ENCODE measurements around the gene ADARB2. TPM values are rescaled to one million over a fixed set of nuclear protein-coding genes. Genes with fewer than 3 reads are reported as not detected.

The ADARB2 gene
- total RNA-seq, 1 donor from 2014 or later = 0.37 TPM

DNA sequence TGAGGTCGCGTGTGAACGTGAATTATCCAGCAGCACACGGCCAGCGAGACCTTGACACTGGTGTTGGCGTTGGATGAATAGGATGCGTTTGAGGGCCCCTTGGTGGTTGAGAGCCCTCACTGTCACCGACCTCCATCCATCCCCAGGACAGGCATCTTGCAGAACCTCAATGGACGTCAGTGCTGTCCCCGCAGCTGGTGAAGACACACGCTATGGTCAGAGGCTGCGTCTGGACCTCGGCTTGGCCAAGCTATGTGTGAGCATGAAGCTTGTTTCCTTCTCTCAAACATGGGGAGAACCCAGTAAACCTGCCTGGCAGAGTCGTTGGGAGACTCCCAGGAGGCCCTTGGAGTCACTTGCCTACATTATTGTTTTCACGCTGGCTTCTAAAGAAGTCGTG lies 229.2 kb downstream of the ADARB2 start:
- intact Hi-C loops (cut with micrococcal nuclease) = no loop called here

DNA sequence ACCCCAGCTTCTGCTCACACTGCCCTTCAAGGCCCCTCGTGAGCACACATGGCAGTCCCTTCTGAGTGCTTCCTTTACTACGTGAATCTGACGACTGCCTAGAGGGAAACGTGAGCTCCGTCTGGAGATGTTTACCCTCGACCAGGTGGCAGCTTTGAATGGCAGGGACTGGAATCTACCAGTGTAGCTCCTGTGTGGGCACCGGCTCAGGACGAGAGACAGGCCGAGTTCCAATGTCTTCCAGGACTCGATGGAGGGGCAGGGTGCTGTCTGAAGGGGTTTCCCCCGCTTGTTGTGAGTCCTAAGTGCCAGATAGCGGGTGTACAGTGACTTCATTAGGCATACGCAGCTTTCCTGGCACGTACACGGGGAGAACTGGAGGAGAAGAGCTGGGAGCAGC lies 229.9 kb downstream of the ADARB2 start:
- intact Hi-C loops (cut with micrococcal nuclease) = no loop called here

DNA sequence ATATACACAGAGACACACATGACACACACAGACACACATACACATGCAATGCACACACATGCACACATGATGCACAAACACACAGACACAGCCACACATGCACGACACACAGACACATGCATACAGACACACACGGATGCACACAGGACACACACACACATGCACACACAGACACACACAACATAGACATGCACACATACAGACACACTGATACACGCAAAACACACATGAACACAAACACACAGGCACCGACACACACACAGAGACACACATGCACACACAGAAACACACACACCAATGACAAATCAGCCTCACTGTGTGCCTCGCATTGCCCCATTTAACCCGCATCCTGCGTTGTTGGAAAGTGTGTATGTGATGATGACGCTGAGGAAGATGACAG lies 232.4 kb downstream of the ADARB2 start:
- intact Hi-C loops (cut with micrococcal nuclease) = no loop called here

DNA sequence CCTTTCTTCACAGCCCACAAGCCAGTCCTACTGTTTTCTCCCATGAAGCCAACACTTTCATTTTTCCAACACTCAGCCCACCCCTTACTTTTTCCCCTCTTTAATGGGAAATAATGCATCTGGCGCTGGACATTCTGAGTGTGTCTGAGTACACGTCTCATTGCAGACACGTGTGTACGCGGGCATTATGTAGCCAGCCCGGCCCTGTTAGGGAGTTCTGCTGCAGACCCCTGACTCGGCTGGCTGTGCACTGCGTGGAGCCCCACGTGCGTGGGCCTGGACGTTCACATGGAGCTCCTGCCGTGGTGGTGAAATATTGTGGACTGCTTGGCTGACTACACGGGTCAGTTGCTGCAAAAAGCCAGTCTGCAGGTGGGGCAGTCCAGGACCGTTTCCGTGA lies 233.0 kb downstream of the ADARB2 start:
- intact Hi-C loops (cut with micrococcal nuclease) = no loop called here

DNA sequence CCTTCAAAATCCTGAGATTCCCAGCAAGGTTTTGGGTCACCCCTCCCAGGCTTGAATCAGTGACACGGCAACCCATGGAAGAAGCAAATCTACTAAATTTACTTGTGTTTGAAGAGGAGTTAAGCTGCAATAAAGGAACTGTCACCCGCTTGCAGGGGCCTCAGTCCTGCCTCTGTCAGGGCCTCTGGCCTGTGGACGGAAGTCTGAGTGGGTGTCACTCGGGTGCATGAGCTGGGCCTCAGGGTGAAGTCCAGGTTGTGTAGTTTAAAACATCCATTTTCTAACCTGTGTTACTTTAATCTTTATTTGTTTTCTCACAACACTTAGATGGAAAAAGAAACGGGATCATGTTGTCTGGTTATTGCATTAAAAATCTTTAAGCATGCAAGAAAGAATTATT lies 234.9 kb downstream of the ADARB2 start:
- intact Hi-C loops (cut with micrococcal nuclease) = no loop called here

DNA sequence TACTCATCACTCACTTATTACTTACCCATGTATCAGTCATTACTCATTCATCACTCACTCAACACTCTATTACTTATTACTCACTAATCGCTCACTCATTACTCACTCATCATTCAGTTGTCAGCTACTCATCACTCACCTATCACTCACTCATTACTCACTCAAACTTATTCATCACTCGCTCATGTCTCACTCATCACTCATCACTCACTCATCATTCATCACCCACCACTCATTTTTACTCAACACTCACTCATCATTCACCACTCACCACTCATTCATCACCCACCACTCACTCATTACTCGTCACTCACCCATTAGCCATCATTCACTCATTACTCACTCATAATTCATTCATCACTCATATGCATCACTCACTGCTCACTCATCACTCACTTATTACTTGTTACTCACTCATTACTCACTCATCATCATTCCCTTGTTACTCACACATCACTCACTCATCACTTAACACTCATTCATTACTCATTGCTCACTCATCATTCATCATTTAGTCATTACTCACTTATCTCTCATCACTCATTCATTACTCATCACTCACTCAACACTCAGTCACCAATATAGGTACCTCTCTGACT lies 237.9 kb downstream of the ADARB2 start:
- intact Hi-C loops (cut with micrococcal nuclease) = no loop called here

DNA sequence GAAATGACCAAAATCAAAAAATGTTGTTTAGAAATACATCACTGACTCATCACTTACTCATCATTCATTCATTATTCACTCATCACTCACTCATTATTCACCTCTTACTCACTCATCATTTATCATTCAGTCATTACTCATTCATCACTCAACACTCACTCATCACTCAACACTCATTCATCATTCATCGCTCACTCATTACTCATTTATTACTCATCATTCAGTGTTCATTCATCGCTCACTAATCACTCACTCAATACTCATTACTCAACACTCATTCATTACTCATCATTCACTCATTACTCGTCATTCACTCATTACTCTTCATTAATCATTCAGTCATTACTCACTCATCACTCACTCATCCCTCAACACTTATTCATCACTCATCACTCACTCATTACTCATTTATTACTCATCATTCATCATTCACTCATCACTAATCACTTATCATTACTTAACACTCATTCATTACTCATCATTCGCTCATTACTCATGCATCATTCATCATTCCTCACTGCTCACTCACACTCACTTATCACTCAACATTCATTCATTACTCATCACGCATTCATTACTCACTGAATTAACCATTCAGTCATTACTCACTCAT lies 238.5 kb downstream of the ADARB2 start:
- intact Hi-C loops (cut with micrococcal nuclease) = no loop called here

DNA sequence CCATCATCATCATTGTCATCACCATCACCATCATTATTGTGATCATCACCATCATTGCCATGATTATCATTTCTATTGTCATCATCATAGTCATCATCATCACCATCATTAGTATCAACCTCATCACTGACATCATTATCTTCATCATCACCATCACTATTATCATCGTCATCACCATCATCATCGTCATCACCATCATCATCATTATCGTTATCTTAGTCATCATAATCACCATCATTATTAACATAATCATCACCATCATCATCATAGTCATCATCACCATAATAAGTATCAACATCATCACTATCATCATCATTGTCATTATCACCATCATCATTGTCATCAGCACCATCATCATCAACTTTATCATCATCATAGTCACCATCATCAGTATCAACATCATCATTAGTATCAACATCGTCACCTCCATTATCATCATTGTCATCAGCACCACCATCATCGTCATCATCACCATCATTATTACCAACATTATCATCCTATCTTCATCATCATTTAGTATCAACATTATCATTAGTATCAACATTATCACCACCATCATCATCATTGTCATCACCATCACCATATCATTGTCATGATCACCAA lies 241.3 kb downstream of the ADARB2 start:
- intact Hi-C loops (cut with micrococcal nuclease) = no loop called here

DNA sequence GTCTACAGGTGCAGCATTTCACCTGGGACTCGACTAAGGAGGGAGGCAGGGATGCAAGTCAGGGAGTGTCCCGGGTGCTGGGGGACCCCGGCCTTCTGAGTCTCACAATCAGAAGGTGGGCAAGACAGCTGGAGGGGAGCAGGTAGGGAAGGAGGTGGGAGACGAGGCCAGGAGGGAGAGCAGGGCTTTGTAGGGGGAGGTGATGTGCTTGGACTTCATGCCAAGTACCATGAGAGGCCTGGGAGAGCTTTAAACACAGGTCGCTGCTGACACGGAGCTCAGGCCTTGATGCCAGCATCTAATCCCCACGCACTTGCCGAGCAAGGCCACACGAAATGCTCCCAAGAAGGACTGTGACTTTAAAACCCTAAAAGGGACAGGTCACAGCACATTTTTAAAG lies 244.7 kb downstream of the ADARB2 start:
- intact Hi-C loops (cut with micrococcal nuclease) = no loop called here

DNA sequence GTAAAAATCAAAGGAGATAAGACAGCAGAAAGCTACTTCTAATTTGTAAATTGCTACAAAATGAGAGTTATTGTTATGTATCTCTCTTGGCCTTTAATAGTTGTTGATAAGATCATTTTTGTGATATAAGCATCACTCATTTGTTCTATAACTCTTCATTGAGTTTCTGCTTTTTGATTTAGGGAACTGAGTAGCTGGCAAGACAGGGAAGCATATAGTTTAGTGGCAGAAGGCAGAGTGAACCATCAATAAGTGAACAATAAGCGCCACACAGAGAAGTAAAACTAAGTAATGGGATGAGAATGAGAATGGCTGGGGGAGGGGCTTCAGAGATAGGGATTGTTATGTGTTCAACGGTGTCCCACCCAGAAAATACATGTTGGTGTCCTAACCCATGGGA lies 245.4 kb downstream of the ADARB2 start:
- intact Hi-C loops (cut with micrococcal nuclease) = no loop called here

DNA sequence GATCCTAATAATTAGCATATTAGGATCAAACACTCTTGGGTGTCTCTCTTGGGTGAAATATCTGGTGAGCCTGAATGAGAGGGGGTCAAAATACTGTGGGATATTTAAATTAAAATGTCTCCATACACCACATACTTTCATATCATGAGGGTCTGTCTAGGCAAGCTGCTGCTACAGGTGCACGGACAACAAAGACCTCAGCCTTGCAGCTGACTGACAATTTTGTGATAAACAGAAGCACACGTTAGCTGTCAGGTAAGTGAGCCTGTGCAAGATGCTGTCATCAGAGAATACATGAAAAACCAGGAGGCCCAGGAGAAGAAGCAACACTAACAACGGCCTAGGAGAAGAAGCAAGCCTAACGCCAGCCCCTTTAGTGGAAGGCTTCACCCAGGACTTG lies 247.5 kb downstream of the ADARB2 start:
- intact Hi-C loops (cut with micrococcal nuclease) = no loop called here

DNA sequence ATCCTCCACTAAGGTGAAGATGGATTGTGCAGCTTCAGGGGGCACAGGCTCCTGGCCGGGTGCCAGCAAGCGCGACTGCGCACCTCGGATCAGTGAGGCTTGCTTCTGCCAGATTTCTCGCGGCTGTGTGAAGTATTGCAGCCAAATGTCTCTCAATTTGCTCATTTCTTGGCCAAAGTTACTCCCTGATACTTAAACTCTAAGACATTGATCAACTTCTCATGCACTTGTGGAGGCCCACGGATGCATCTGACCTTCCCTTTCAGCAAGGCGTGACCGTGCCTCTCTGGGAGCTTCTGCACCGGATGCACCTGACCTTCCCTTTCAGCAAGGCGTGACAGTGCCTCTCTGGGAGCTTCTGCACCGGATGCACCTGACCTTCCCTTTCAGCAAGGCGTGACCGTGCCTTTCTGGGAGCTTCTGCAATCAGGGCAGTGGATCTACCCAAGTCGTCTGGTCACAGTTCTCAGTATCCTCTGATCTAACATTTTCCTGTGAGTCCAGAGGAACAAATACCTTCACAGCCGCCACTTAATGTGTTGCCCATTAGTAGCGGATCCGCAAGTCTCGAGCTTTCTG lies 248.3 kb downstream of the ADARB2 start:
- intact Hi-C loops (cut with micrococcal nuclease) = no loop called here

DNA sequence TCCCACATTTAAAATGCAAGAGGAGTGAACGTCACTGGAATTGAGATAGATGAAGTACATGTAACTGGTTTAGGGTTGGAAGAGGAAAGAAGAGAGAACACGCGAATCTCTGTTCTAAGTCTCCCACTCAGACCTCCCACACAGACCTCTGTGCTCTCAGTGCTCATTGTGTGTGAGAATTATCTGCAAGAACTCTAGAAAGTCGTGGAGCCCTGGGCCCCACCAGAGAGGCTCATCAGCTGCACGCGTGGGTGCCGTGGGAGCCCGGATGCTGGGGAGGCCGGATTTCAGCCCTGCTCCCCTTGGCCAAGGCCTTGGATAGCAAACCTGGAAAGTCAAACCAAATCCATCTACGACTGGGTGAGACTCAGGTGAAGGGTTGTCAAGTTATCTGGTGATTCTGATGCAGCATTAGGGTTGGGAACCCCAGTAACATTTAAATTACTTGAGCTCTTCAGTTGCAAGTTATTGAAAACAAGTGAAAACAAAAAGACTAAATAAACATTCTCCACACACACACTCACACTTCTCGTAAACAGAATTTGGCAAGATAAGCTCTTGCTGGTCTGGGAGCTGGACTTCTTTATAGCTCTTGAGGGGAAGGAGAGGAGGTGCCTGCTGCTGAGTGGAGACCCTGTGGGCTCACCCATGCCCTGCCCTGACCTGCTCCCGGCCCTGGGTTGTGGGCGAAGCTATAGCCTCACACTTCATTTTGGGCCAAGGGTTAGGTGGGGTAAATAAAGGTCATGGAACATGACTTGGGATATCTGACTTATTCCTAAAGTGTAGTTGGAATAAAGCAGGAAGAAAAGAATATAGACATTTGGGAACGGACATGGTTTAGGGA lies 250.3 kb downstream of the ADARB2 start:
- intact Hi-C loops (cut with micrococcal nuclease) = no loop called here

DNA sequence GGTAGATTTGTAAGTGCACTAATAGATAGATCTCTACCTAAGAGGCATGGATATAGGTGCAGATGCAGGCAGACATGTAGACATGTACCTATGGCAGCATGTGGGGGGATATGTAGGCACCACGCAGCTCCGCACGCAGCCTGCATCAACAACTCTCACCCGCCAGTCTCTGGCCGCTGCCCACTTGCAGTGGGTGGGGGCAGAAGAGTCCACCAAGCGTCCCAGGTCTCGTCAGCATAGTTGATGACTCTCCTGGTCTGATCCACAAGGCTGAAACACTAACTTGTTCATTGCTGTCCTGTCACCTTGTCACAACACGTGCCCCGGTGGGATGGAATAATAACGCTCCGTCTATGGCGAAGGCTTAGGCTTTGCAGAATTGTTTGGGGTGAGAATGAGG lies 252.0 kb downstream of the ADARB2 start:
- intact Hi-C loops (cut with micrococcal nuclease) = no loop called here

DNA sequence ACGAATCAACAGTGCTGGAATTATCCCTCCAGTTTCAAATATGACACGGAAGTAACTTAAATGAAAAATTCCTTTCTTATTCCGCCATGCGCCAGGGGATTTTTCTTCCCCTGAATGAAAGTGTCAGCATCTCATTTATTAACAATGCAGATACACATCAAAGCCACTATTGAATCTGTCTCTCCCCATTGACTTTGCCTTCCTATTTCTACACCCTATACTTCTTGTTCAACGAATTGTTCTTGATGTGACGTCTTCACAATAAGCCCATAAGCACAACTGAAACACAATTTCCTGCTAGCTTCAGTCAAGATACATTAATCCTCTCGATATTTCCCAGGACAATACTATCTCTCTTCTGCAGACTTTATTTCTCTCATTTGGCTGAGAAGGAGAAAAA lies 253.5 kb downstream of the ADARB2 start:
- intact Hi-C loops (cut with micrococcal nuclease) = no loop called here

DNA sequence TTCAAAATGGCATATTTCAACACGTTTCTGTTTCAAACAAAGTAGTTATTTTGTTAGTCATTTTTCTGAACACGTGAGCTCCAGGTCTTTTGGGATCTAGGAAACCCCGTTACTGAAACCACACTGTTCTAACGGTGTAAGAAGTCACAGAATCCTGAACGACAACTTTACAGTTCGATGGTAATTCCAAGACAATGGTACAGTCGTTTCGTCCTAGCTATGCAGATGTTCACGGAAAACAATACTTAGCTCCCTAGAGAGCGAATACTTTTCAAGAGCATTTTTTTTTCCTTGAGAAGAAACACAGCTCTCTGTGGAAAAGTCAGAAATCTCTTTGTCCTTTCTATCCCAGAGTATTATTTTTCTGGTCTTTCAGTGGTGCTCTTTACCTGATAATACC lies 254.1 kb downstream of the ADARB2 start:
- intact Hi-C loops (cut with micrococcal nuclease) = no loop called here

DNA sequence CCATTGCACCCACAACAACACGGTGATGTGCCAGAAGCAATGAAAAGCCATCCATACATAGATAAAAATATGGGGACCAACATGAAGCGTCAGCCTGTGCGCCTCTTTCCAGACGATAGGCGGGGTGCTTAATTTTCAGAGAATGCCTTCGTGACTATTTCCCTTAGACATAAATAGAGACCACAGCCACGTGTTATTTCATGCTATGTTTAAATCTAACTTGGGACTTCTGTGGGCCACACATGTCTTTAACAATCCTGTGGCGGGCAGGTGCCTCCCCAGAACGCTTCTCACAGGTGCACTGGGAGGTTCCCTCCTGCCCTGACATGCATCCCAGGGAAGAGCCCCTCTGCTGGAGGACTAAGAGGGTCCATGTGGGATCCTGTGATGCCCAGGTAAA lies 259.7 kb downstream of the ADARB2 start:
- intact Hi-C loops (cut with micrococcal nuclease) = no loop called here

DNA sequence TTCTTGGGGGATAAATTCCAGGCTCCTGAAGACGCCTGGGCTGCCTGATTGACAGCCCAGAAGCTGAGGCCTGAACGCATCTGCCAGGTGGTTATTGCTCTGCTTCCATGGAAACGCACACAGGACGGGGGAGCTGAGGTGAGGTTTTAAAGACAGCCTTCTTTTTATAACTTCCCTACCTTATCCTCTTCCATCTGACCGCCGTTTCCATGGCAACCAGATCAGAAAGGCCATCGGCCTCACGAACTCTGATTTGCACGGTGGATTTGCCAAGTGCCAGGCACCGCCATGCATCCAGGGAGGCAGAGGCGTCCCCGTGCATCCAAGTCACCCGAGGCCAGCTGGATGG lies 260.9 kb downstream of the ADARB2 start:
- intact Hi-C loops (cut with micrococcal nuclease) = no loop called here

DNA sequence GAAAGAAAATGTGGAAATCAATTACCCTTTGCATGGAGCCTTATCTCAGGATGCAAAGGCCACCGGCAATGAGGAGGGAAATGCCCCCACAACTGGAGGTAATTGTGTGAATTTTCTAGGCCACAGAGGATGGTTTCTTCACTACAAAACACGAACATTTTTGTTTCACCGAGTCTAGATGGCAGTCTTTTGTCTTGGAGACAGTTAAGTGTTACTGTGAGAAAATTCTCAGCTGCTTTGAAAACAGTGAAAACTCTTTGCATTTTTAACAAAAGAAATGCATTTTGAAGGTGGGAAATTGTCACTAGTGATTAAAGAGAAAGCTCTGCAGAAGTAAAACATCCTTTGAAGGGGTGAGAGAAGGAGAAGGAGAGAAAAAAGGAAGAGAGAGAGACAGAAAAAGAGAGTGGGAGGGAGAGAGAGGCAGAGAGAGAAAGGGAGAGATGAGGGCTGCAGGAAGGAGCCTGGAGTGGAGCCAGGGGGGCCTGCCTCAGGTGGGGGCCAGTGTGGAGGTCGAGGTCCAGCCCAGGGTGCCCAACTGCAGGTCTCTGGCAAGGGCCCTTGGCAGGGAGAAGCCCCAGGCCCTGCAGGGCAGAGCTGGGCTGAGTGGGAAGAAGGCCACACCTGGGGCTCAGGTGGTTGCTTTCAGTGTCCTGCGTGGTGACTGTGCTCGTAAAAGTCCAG lies 261.4 kb downstream of the ADARB2 start:
- intact Hi-C loops (cut with micrococcal nuclease) = no loop called here

DNA sequence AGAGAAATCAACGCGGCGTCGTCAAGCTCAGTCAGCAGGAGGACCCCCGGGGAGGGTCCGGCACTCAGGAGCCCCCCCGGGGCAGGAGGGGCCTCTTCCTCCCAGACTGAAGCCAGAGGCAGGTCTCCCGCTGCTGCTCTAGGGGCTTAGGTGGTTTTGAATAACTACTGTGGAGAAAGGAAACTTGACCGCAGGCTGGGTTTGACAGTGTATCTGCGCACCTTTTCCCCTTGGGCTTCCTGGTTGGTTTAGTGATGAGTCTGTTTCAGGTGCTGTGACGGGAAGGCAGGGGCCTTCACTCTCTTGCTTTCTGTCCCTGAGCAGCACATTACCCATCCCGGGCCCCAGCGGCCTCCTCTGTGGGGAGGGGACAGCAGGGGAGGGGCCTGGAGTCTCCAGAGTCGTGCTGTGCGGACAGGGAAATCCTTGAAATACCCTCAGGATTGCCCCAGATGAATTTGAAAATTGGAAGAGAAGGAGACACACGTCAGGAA lies 262.2 kb downstream of the ADARB2 start:
- intact Hi-C loops (cut with micrococcal nuclease) = no loop called here

DNA sequence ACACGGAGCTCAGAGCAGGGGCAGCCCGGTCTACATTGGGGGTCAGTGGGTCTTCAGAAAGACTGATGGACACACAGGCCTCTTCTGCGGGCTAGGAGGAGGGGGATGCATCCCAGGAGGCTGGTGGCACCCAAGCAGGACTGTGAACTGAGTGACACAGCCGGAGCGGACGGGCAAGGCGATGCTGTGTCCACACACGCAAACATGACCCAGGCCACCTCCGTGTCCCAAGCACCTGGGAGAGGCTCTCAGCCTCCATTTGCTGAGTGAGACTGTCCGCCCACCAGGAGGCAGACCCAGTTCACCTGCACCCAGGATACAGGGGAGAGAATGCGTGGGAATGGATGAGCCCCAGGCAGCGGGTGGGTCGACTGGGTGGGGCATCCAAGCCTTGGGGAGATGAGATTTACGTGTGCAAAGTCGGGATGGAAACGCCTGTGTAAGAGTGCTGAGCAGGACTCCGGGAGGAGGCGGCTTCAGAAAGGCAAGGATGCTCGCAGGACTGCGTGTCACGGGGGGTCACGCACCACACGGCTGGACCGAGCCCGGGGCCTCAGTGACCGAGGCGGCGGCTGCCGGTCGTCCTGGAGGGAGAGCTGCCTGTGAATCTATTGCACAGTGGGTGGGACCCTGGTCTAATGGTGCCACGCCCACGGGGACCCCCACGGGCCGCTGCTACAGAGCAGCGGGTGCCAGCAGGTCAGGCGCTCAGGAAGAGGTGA lies 262.8 kb downstream of the ADARB2 start:
- intact Hi-C loops (cut with micrococcal nuclease) = no loop called here
